ENCODE data around the gene COMMD6.
A peak's percentile ranks its signal among the peaks of the same experiment; 100 is the strongest.
"Not testable (repeated sequence)": the region's sequence is repeated elsewhere in the genome, so short reads cannot be mapped to it uniquely, and the experiment has no call there.

COMMD6 gene

GRCh38 chr13:75549262-75550158, 11.9 kb upstream of the COMMD6 start, which contains the start of gene UCHL3:
Gene UCHL3 (plus strand): TSS chr13:75549791. CDS start chr13:75549821, 30 bp downstream.
- H3K4me3 ChIP-seq (ENCODE audit: low read depth, low read length) = peak within 1 kb of the TSS; percentile 82
- peak; percentile 53 for TF ChIP-seq CTCF (IDR thresholded peaks at IDR 0.05; ENCODE audit: low read depth, low read length)

GRCh38 chr13:75547917-75548316, 10.3 kb upstream of the COMMD6 start:
- no peak overlapping the region for H3K4me3 ChIP-seq (ENCODE audit: low read depth, low read length)
- no peak for TF ChIP-seq CTCF (IDR thresholded peaks at IDR 0.05; ENCODE audit: low read depth, low read length)

GRCh38 chr13:75545386-75545785, 7.7 kb upstream of the COMMD6 start:
- H3K4me3 ChIP-seq (ENCODE audit: low read depth, low read length) = not testable (repeated sequence)

GRCh38 chr13:75544681-75545330, 7.2 kb upstream of the COMMD6 start:
- no peak overlapping the region for H3K4me3 ChIP-seq (ENCODE audit: low read depth, low read length)
- TF ChIP-seq CTCF (IDR thresholded peaks at IDR 0.05; ENCODE audit: low read depth, low read length) = no peak

GRCh38 chr13:75541961-75542360, 4.3 kb upstream of the COMMD6 start:
- H3K4me3 ChIP-seq (ENCODE audit: low read depth, low read length) = no peak overlapping the region
- no peak for TF ChIP-seq CTCF (IDR thresholded peaks at IDR 0.05; ENCODE audit: low read depth, low read length)

- H3K4me3 ChIP-seq (ENCODE audit: low read depth, low read length) = no peak overlapping the region
- TF ChIP-seq CTCF (IDR thresholded peaks at IDR 0.05; ENCODE audit: low read depth, low read length) = no peak
Measured at GRCh38 chr13:75541287-75541686, 3.6 kb upstream of the COMMD6 start.

GRCh38 chr13:75533861-75534260, 3.8 kb downstream of the COMMD6 start:
- H3K4me3 ChIP-seq (ENCODE audit: low read depth, low read length) = no peak overlapping the region
- TF ChIP-seq CTCF (IDR thresholded peaks at IDR 0.05; ENCODE audit: low read depth, low read length) = no peak

All from WI38 (cell line).